Measurements from ENCODE around the gene BBS1.

BBS1 gene

DNA sequence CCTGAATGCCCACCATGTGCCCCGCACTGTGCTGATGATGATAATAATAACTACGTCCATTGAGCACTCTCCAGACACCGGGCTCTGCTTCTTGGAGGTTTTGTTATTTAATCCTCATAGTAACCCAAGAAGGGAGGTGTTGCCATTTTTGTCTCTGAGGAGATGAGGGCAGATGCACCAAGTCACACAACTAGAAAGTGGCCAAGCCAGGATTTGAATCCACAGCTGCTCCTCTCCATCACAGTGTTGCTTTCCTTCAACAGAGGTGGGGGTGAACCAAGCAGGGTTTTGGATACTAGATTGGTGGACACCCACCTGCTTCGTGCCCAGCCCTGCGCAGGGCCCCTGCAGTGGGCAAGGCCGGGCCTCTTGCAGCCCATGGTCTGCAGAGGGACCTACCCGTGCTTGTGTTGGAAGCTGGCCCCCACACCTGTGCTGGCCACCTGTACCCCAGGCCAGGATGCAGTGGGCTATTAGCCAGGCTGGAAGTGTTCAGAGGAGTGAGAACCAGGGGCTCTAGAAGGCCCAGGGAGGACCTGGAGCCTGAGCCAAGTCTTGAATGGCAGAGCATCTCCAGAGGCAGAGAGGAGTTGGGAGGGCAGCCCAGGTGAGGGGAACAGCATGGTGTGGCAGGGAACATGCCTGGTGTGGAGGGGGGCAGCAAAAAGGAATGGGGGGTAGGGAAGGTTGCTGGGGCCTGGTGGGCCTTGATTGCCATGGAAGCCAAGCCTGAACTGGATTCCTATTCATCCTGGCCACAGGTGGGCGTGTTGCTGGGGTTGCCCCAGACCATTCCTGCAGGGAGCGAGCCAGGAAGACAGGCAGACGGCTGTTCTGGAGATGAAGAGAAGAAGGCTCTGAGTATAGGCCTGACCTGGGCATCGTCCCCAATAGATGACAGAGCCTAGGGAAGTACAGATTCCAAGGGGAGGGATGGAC, 32.9 kb upstream of the BBS1 start:
- no peak for DNase-seq

DNA sequence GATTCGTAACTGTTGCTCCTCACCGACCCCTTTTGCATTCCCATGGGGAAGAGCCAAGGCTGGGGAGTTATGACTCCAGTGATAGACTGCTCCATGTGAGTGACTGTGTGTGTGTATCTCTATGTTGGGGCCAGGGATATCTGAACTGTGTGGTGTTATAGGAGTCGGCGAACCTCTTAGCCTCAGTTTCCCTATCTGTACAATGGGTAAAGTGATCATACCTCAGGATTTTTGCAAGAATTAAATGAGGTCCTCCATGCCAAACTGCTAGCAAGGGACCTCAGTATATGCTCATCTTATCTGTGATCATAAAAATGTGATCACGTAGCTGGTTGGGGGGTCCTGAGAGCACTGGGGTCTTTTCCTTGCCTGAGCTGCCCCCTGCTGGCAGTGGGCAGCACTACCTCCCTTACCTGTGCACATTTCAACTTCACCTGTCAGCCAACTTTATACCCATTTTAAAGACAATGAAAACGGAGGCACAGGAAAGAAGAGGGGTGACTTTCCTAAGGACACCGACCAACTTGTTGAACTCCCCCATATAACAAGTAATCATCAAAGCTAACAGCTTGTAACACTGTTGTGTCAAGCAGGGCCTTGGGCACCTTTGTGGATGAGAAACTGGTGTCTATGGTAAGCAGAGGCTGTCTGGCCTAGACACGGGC, 31.6 kb upstream of the BBS1 start:
- no peak for DNase-seq

GRCh38 chr11:66479394-66480116, 30.9 kb upstream of the BBS1 start:
- no peak for DNase-seq

DNA sequence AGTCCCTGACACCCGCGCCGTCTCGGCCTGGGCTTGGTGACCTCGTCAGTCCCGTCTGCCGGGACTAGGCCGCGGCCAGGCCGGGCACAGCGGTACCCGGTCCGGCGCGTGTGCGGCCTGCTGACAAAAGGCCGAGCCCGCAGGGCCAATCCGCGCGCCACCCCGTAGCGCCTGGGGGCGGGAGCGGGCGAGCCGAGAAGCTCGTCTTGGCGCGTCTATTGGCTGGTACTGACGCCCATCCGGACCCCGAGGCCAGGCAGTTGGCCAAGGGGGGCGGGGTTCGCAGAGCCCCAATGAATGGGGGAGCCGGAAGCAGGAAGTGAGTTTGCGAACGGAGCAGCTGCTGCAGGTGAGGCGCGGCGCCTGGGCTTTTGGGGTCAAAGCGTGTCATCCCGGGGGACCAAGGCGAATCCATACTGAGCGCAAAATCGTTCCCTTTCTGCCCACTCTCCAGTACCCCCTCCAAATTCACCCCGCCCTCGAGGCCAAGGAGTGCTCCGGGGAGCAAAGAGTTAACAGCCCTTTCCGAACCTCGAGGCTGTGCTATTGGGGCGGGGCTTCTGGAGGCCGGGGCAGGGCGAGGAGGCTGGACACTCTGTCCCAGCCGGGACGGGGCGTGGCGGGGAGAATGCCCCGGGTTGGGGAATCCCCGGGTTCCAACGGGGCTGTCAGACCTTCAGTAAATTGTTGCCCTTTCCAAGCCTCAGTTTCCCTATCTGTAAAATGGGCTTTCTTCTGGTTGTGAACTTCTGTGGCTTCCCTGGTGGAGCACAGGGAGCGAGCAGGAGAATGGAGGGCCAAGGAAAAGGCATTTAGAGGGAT, 30.1 kb upstream of the BBS1 start, which contains the start of gene DPP3:
Gene DPP3, plus strand, starts transcription at position 318 of the 822 bp plus-strand sequence. CDS start 1,767 bp downstream, outside the sequence.
- peak; percentile 98 for DNase-seq

DNA sequence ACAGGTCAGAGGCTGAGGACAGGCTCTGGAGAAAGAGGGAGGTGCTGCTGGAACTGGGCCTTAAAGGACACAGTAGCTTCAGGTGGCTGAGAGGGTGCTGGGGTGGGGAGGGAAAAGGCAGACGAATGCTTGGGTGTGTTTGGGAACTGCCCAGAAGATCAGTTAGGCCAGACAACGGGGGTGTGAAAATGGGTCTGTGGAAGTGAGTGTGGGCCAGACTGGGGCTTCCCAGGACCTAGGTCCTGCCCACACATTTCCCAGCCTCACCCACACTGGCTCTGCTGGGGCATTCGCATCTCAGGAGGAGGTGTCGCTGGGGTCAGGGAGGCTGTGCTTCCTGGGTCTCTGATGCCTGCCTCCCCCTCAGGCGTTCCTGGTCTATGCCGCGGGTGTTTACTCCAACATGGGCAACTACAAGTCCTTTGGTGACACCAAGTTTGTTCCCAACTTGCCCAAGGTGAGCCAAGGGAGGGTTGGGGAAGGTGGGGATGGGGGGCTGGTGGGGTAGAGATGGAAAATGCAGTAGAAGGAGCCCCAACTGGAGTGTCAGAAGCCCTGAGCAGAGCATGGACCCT, 25.5 kb upstream of the BBS1 start:
- DNase-seq, result no peak

DNA sequence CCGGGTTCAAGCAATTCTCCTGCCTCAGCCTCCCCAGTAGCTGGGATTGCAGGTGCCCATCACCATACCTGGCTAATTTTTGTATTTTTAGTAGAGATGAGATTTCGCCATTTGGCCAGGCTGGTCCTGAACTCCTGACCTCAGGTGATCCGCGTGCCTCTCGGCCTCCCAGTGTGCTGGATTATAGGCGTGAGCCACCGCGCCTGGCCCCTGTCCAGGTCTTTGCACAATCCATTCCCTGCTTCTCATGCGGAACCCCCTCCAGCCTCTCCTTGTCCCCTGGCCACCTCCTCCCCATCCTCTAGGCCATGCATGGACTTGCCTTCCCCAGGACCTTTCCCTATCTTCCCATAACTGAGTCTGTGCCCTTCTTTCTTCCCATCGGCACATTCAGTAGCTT, 21.5 kb upstream of the BBS1 start:
- DNase-seq, result no peak

DNA sequence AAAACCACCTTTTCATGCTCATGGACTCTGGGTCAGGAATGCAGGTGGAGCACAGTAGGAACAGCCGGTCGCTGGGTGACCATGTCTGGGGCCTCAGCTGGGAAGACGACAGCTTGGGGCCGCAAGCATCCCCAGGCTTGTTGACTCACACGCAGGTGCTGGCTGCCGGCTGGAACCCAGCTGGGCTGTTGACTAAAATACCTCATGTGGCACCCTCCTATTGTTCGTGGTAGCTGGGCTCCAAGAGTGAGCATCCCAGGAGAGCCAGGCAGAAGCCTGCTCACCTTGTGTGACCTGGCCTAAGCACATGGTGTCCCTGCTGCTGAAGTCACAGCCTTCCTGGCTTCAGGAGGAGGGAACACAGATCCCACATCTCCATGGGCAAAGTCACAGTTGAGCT, 20.8 kb upstream of the BBS1 start:
- DNase-seq, result no peak

DNA sequence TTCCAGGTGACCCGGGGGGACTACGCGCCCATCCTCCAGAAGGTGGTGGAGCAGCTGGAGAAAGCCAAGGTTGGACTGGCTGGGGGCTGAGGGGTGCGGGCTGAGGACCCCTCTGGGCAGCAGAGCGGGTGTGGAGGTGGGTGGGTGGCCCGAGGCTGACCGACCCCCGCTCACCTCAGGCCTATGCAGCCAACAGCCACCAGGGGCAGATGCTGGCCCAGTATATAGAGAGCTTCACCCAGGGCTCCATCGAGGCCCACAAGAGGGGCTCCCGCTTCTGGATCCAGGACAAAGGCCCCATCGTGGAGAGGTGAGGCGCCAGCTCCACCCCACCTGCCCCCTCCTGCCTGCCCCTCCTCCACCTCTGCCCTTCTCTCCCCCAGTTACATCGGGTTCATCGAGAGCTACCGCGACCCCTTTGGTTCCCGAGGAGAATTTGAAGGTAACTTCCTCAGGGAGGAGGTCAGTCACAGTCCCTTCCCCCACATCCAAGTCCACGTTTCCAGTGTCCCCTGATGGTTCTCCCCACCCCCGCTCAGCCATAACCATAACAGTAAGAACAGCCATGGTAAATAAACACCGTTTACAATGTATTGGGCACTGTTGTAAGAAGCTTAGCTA, 19.0 kb upstream of the BBS1 start:
- DNase-seq, result no peak

- no peak for DNase-seq
Observed at GRCh38 chr11:66492161-66492865, 18.1 kb upstream of the BBS1 start.

DNA sequence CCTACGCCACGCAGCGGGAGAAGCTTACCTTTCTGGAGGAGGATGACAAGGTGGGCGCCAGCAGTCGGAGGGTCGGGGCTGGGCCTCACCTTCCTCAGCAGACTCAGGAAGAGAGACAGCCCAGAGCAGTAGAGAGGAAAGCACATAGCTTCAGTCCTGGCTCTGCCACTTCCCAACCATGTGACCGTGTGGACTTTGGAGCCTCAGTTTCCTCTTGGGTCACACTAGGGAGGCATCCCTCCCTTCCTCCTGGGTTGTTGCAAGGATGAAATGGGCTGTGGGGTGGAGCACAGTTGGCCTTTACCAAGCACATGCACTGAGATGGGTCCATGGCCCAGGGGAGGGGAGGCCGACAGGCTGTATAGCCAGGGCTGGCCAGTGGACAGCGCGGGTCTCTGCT, 17.3 kb upstream of the BBS1 start:
- DNase-seq, result no peak

DNA sequence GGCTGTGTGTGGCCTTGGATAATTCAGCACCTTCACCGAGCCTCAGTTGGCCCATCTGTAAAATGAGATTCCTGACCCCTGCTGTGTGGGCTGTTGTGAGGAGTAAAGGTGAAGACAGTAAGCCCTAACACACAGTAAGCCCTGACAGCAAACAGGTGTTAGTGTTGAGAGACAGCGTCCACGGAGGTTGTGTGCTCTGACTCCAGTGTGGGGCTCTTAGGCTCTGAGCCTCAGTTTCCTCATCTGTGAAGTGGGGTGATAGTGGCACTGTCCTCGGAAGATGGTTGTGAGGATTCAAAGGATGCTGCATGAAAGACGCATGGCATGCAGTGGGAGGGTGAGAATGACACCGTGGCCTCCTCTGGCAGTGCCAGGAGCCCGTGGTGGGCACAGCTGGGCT, 16.0 kb upstream of the BBS1 start:
- DNase-seq, result no peak

DNA sequence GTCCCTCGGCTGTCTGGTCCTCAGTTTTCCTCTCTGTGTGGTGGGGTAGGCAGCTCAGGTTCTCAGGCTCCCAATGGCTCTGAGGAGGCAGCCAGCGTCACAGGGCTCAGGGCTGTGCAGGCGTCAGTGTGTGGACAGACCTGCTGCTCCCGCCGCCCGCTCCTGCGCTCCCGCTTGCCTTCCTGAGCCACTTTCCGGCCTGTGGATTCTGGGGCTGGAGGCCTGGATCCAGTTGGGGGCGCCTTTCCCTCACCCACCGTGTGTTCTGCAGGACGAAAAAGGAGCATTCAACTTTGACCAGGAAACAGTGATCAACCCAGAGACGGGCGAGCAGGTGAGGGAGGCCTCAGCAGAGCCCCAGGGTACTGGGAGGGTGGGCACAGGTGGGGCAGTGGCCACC, 15.5 kb upstream of the BBS1 start:
- no peak for DNase-seq

DNA sequence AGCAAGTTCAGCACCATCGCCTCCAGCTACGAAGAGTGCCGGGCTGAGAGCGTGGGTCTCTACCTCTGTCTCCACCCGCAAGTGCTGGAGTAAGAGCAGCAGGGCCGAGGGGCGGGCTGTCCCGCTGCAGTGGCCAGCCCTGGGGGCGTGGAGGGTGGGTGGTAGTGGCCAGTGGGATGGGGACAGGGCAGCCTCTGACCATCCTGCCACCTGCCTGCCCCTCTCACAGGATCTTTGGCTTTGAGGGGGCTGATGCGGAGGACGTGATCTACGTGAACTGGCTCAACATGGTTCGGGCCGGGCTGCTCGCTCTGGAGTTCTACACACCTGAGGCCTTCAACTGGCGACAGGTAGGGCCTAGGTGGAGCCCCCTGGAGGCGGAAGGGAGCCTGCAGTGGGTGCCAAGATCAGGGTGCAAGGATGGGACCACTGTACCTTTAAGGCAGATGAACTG, 15.0 kb upstream of the BBS1 start:
- DNase-seq, result no peak

- DNase-seq, result no peak
Observed at GRCh38 chr11:66497206-66497605, 13.2 kb upstream of the BBS1 start.

GRCh38 chr11:66498506-66498905, 11.9 kb upstream of the BBS1 start:
- DNase-seq, result no peak

DNA sequence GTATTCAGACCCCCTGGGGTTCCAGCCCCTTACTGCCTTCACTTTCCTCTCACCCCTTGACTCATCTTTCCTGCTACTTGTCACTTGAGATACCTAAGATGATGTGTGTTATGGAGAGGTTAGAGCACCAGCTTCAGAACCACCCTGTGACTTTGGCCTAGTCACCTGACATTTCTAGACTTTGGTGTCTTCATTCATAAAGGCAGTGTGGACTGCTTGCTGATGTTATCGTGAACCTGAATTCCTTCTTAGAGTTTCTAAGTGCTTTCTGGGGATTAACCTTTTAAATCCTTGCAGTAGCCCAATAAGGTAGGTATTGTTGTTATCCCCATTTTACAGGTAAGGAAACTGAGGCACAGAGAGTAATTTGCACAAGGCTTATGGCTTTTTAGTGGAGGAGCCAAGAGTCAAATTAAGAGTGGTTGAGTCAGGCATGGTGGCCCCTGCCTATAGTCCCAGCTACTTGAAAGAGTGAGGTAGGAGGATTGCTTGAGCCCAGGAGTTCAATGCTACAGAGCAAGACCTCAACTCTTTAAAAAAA, 5.1 kb upstream of the BBS1 start:
- DNase-seq, result no peak

DNA sequence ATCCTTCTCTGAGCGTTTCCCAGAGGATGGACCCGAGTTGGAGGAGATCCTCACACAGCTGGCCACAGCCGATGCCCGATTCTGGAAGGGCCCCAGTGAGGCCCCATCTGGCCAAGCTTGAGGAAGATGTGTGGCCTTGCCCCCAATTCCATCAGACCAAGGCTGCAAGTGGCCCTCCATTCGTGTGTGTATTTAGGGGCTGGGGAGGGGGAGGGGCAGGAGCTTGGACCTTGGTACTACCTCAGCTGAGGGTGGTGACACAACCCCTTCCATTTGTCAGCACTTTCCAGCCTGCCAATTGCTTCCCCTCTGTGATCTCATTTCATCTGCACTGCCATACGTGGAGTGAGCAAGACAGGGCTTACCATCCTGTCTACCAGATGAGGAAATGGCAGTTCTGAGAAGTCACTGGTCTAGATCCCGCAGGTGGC, 1.3 kb upstream of the BBS1 start:
- DNase-seq, result peak; percentile 9

GRCh38 chr11:66510990-66511339, 530 bp downstream of the BBS1 start:
- DNase-seq, result no peak

GRCh38 chr11:66523611-66524010, 13.2 kb downstream of the BBS1 start:
- DNase-seq, result no peak

- DNase-seq, result no peak
Observed at GRCh38 chr11:66524304-66525040, 14.0 kb downstream of the BBS1 start.

Measured in activated CD4-positive, alpha-beta T cell treated with anti-CD3 and anti-CD28 coated beads, Interleukin-2, amount 50 U/mL, for 16 hours (primary cell).